ENCODE results near the gene ATRN.

GRCh38 chr20:3622406-3622805 is 151.6 kb downstream of the ATRN start:
- TF ChIP-seq, protein P1, sequence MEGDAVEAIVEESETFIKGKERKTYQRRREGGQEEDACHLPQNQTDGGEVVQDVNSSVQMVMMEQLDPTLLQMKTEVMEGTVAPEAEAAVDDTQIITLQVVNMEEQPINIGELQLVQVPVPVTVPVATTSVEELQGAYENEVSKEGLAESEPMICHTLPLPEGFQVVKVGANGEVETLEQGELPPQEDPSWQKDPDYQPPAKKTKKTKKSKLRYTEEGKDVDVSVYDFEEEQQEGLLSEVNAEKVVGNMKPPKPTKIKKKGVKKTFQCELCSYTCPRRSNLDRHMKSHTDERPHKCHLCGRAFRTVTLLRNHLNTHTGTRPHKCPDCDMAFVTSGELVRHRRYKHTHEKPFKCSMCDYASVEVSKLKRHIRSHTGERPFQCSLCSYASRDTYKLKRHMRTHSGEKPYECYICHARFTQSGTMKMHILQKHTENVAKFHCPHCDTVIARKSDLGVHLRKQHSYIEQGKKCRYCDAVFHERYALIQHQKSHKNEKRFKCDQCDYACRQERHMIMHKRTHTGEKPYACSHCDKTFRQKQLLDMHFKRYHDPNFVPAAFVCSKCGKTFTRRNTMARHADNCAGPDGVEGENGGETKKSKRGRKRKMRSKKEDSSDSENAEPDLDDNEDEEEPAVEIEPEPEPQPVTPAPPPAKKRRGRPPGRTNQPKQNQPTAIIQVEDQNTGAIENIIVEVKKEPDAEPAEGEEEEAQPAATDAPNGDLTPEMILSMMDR (IDR thresholded peaks at IDR 0.05): no peak
- no peak for TF ChIP-seq POLR2A (IDR thresholded peaks at IDR 0.05)

Data from right lobe of liver (tissue), 4 donors.